Neural cell (in vitro differentiated cells): Measurements from ENCODE around the gene CEP126. TPM values are rescaled to one million over a fixed set of nuclear protein-coding genes. Genes with fewer than 3 reads are reported as not detected.

Experiments used
- H2AFZ ChIP-seq: fragments of 200-600, 300-800 bp; sonication (generic), shearing (Covaris generic); 2 replicates; pipeline ENCODE4 v1.6.0; 2014; ENCODE audit warnings: low read depth, mild to moderate bottlenecking, antibody characterized with exemption, low read length, moderate library complexity
- H3F3A ChIP-seq: fragments of 200-600 bp; shearing (Covaris generic); 2 replicates; pipeline ENCODE4 v1.6.1; 2016; ENCODE audit warnings: mild to moderate bottlenecking, moderate library complexity, mixed read lengths, antibody characterized with exemption, low read length; ENCODE audit not compliant: insufficient read depth, poor library complexity, severe bottlenecking
- H3K27ac ChIP-seq: fragments of 200-600, 300-800 bp; sonication (generic), shearing (Covaris generic); 2 replicates; pipeline ENCODE4 v1.5.1; 2014; ENCODE audit warnings: mild to moderate bottlenecking, low read length, moderate library complexity
- H3K27me3 ChIP-seq: fragments of 300-800, 200-600 bp; sonication (generic), shearing (Covaris generic); 2 replicates; pipeline ENCODE4 v1.6.0; 2014; ENCODE audit warnings: mild to moderate bottlenecking, low read depth, low read length, moderate library complexity; ENCODE audit not compliant: insufficient read depth
- H3K36me3 ChIP-seq: fragments of 300-800, 200-600 bp; sonication (generic), shearing (Covaris generic); 2 replicates; pipeline ENCODE4 v1.5.1; 2014; ENCODE audit warnings: mild to moderate bottlenecking, antibody characterized with exemption, low read length, moderate library complexity; ENCODE audit not compliant: insufficient read depth
- H3K4me2 ChIP-seq: fragments of 300-800, 200-600 bp; sonication (generic), shearing (Covaris generic); 2 replicates; pipeline ENCODE4 v1.6.0; 2014; ENCODE audit warnings: mild to moderate bottlenecking, low read length
- H3K4me3 ChIP-seq: fragments of 300-800, 200-600 bp; sonication (generic), shearing (Covaris generic); 2 replicates; pipeline ENCODE4 v1.5.1; 2014; ENCODE audit warnings: mild to moderate bottlenecking, low read length, moderate library complexity
- H3K79me2 ChIP-seq: fragments of 200-600 bp; shearing (Covaris generic); replicated peaks from 2 replicates; pipeline ENCODE4 v1.6.0; 2014; ENCODE audit warnings: mild to moderate bottlenecking, low read length, moderate library complexity; ENCODE audit not compliant: insufficient read depth
- H3K9ac ChIP-seq: fragments of 300-800, 200-600 bp; sonication (generic), shearing (Covaris generic); 2 replicates; pipeline ENCODE4 v1.6.1; 2016; ENCODE audit warnings: mild to moderate bottlenecking, low read length, mixed read lengths
- H3K9me2 ChIP-seq: fragments of 200-600 bp; shearing (Covaris generic); 2 replicates; pipeline ENCODE4 v1.6.1; 2016; ENCODE audit warnings: mild to moderate bottlenecking, low read length, mixed read lengths; ENCODE audit not compliant: insufficient read depth
- H3K9me3 ChIP-seq: fragments of 200-600, 300-800 bp; sonication (generic), shearing (Covaris generic); 2 replicates; pipeline ENCODE4 v1.6.1; 2016; ENCODE audit warnings: mild to moderate bottlenecking, mixed run types, low read length, moderate library complexity, mixed read lengths
- H4K20me1 ChIP-seq: fragments of 200-600 bp; shearing (Covaris generic); 2 replicates; pipeline ENCODE4 v1.6.1; 2016; ENCODE audit warnings: mild to moderate bottlenecking, mixed run types; ENCODE audit not compliant: insufficient read depth
- EP300 ChIP-seq: fragments of 450-650 bp; conservative IDR thresholded peaks from 2 replicates; pipeline ENCODE4 v1.6.1; 2014; ENCODE audit warnings: antibody characterized with exemption, mild to moderate bottlenecking, moderate library complexity; ENCODE audit not compliant: poor library complexity, severe bottlenecking
- EZH2 ChIP-seq: fragments of 200-600, 300-800 bp; shearing (Covaris generic), sonication (generic); IDR thresholded peaks from 2 replicates; pipeline ENCODE4 v1.6.1; 2014; ENCODE audit warnings: antibody characterized with exemption, low read length, borderline replicate concordance, mild to moderate bottlenecking; ENCODE audit not compliant: insufficient read depth, poor library complexity, severe bottlenecking
- MXI1 ChIP-seq: fragments of 450-650 bp; conservative IDR thresholded peaks from 2 replicates; pipeline ENCODE4 v1.6.1; 2014; ENCODE audit warnings: antibody characterized with exemption, mild to moderate bottlenecking; ENCODE audit not compliant: poor library complexity, severe bottlenecking
- POLR2AphosphoS5 ChIP-seq: IDR thresholded peaks from 2 replicates; pipeline ENCODE4 v1.6.1; 2012
- RAD21 ChIP-seq: fragments of 450-650 bp; conservative IDR thresholded peaks from 2 replicates; pipeline ENCODE4 v1.6.1; 2014; ENCODE audit warnings: antibody characterized with exemption, mild to moderate bottlenecking, moderate library complexity
- SMC3 ChIP-seq: fragments of 450-650 bp; conservative IDR thresholded peaks from 2 replicates; pipeline ENCODE4 v1.6.1; 2014; ENCODE audit warnings: antibody characterized with exemption, mild to moderate bottlenecking, moderate library complexity; ENCODE audit not compliant: poor library complexity
- TAF1 ChIP-seq: IDR thresholded peaks from 2 replicates; pipeline ENCODE4 v1.6.1; 2012; ENCODE audit warnings: low read depth
- polyA plus RNA-seq: library from polyadenylated mRNA; depleted of rRNA; stranded (reverse); fragments of >200 nt; gene quantifications from 2 replicates; pipeline ENCODE4 v1.2.3, GENCODE V29; 2014
- TF ChIP-seq, protein P1 (sequence below): fragments of 450-650 bp; IDR thresholded peaks from 2 replicates; pipeline ENCODE4 v1.5.1; 2014; ENCODE audit warnings: antibody characterized with exemption, mild to moderate bottlenecking, moderate library complexity; ENCODE audit not compliant: poor library complexity, severe bottlenecking
- TF ChIP-seq, protein P2 (sequence below): IDR thresholded peaks from 2 replicates; pipeline ENCODE4 v1.6.1; 2012; ENCODE audit warnings: borderline replicate concordance

Gene CEP126
- polyA plus RNA-seq, 1 donor from 2014 or later: 1.8 TPM

DNA sequence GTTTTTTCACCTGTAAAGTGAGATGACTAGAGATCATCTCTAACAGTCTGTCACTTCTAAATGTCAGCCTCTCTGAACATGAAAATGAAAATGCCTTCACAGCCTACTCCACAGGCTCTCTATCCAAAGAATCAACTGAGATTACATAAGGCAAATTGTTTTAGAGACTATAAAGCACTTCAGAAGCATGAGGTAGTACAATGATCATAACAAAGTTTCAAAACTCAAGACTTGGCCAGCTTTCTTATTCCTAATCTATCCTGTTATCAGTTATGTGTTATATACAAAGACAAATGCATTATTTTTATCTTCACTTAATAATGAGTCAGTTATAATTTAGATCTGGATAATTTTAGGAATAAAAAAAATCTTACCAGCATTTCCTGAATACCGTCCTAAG lies 20.3 kb upstream of the CEP126 start:
- no peaks in the 10 kb centered on the region for H3K36me3 ChIP-seq
- no peaks in the 10 kb centered on the region for H3F3A ChIP-seq
- H4K20me1 ChIP-seq: no peaks in the 10 kb centered on the region
- H3K4me2 ChIP-seq: no peak overlapping the region
- no peak overlapping the region for H3K4me3 ChIP-seq
- H3K9me2 ChIP-seq: no peaks in the 10 kb centered on the region
- H3K9me3 ChIP-seq: no peaks in the 10 kb centered on the region
- H2AFZ ChIP-seq: no peak overlapping the region
- H3K9ac ChIP-seq: no peak overlapping the region
- TF ChIP-seq, protein P1, sequence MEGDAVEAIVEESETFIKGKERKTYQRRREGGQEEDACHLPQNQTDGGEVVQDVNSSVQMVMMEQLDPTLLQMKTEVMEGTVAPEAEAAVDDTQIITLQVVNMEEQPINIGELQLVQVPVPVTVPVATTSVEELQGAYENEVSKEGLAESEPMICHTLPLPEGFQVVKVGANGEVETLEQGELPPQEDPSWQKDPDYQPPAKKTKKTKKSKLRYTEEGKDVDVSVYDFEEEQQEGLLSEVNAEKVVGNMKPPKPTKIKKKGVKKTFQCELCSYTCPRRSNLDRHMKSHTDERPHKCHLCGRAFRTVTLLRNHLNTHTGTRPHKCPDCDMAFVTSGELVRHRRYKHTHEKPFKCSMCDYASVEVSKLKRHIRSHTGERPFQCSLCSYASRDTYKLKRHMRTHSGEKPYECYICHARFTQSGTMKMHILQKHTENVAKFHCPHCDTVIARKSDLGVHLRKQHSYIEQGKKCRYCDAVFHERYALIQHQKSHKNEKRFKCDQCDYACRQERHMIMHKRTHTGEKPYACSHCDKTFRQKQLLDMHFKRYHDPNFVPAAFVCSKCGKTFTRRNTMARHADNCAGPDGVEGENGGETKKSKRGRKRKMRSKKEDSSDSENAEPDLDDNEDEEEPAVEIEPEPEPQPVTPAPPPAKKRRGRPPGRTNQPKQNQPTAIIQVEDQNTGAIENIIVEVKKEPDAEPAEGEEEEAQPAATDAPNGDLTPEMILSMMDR: no peak
- no peak for TF ChIP-seq SMC3
- TF ChIP-seq EZH2: no peak
- no peak for TF ChIP-seq RAD21
- no peak for TF ChIP-seq MXI1
- H3K79me2 ChIP-seq: no peaks in the 10 kb centered on the region
- no peak overlapping the region for H3K27ac ChIP-seq
- H3K27me3 ChIP-seq: no peaks in the 10 kb centered on the region

DNA sequence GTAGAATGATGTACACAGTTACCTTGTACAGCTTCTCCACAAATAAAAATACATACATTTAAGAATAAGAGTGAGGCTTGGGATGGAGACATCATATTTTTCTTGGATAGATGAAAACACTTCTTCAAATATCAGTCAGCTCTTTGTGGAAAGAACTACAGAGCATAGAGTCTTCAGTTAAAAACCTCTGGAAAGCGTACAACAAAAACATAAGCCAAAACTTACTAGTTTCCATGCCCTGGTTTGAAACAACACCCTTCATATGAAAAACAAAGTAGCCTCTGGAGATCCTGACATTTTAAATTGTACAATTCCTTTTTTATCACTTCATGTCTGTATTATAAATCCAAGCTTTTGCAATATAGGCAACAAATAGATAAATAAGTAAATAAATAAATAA lies 7.0 kb upstream of the CEP126 start:
- no peaks in the 10 kb centered on the region for H3K79me2 ChIP-seq
- no peak overlapping the region for H2AFZ ChIP-seq
- H3K9me2 ChIP-seq: no peaks in the 10 kb centered on the region
- H3K4me2 ChIP-seq: no peak overlapping the region
- no peaks in the 10 kb centered on the region for H3K36me3 ChIP-seq
- H4K20me1 ChIP-seq: no peaks in the 10 kb centered on the region
- no peak overlapping the region for H3K4me3 ChIP-seq
- H3K9me3 ChIP-seq: no peaks in the 10 kb centered on the region
- no peaks in the 10 kb centered on the region for H3F3A ChIP-seq
- TF ChIP-seq RAD21: no peak
- TF ChIP-seq, protein P2, sequence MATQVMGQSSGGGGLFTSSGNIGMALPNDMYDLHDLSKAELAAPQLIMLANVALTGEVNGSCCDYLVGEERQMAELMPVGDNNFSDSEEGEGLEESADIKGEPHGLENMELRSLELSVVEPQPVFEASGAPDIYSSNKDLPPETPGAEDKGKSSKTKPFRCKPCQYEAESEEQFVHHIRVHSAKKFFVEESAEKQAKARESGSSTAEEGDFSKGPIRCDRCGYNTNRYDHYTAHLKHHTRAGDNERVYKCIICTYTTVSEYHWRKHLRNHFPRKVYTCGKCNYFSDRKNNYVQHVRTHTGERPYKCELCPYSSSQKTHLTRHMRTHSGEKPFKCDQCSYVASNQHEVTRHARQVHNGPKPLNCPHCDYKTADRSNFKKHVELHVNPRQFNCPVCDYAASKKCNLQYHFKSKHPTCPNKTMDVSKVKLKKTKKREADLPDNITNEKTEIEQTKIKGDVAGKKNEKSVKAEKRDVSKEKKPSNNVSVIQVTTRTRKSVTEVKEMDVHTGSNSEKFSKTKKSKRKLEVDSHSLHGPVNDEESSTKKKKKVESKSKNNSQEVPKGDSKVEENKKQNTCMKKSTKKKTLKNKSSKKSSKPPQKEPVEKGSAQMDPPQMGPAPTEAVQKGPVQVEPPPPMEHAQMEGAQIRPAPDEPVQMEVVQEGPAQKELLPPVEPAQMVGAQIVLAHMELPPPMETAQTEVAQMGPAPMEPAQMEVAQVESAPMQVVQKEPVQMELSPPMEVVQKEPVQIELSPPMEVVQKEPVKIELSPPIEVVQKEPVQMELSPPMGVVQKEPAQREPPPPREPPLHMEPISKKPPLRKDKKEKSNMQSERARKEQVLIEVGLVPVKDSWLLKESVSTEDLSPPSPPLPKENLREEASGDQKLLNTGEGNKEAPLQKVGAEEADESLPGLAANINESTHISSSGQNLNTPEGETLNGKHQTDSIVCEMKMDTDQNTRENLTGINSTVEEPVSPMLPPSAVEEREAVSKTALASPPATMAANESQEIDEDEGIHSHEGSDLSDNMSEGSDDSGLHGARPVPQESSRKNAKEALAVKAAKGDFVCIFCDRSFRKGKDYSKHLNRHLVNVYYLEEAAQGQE: no peak
- no peak for TF ChIP-seq MXI1
- no peak for TF ChIP-seq EZH2
- TF ChIP-seq, protein P1: no peak
- no peak for TF ChIP-seq TAF1
- no peak for TF ChIP-seq EP300
- no peak for TF ChIP-seq SMC3
- no peak for TF ChIP-seq POLR2AphosphoS5
- H3K27ac ChIP-seq: no peak overlapping the region
- no peak overlapping the region for H3K9ac ChIP-seq
- no peaks in the 10 kb centered on the region for H3K27me3 ChIP-seq
